ENCODE results near the gene DNTTIP2. TPM values are rescaled to one million over a fixed set of nuclear protein-coding genes. Genes with fewer than 3 reads are reported as not detected.

The DNTTIP2 gene
- total and polyA plus RNA-seq, 2 donors (not counting 3 experiments of a cell fraction or from before 2014, with no cell fraction given) = 8.0 to 53.7 TPM

GRCh38 chr1:93820554-93821422, 58.2 kb downstream of the DNTTIP2 start:
- BruUV-seq (replicated peaks) = no TSS peak
- Histone ChIP-seq H3K4me2 (ENCODE audit: insufficient read depth, low read length) (no peak overlapping the region), H3K79me2 (ENCODE audit: control insufficient read depth, insufficient read depth, low read length) (no peaks in the 10 kb centered on the region), H3K4me3 (replicated peaks in 1 of 3; ENCODE audit: insufficient read depth in 1 of 3, low read depth in 1 of 3, low read length in 3 of 3) (no peak overlapping the region), H3K4me1 (ENCODE audit: control insufficient read depth, extremely low read depth, insufficient read depth, low read length) (peaks cover 32% of the 10 kb centered on the region), H3K36me3 (ENCODE audit: control insufficient read depth in 2 of 2, extremely low read depth in 1 of 2, insufficient read depth in 2 of 2, low read length in 2 of 2) (no peaks in the 10 kb centered on the region), H3K27ac (ENCODE audit: insufficient read depth, low read depth, low read length) (peak overlapping the region; percentile 35), H4K20me1 (replicated peaks; ENCODE audit: control insufficient read depth, extremely low read depth, insufficient read depth, low read length) (no peaks in the 10 kb centered on the region), H3K27me3 (ENCODE audit: control insufficient read depth in 2 of 2, insufficient read depth in 2 of 2, low read length in 2 of 2) (no peaks in the 10 kb centered on the region), H3K9ac (replicated peaks; ENCODE audit: extremely low read depth, insufficient read depth, low read length) (no peak overlapping the region), H3K9me1 (replicated peaks; ENCODE audit: control insufficient read depth, extremely low read depth, insufficient read depth, low read length) (no peaks in the 10 kb centered on the region), H2AFZ (ENCODE audit: low read depth, low read length) (no peak overlapping the region), H3K9me3 (replicated peaks; ENCODE audit: control insufficient read depth, insufficient read depth, low read length) (no peaks in the 10 kb centered on the region)
- ChIA-PET CTCF (interaction anchor here (1.2 to 6.6 kb wide), 4 partner anchors 16 to 191 kb away, joined by 4 to 40 read pairs (median 4); no protein-coding TSS in a partner anchor), POLR2A (no interaction called here)
- TF ChIP-seq POLR2AphosphoS5 (IDR thresholded peaks at IDR 0.05; ENCODE audit: insufficient read depth, low read depth, low read length) = no peak
- intact Hi-C loops (cut with micrococcal nuclease) (no loop called here), dilution Hi-C loops (cut with MboI; ENCODE audit: extremely low pct_ligation_motif_present, low sequenced_read_pairs) (loop anchor here (25.0 kb wide), 1 partner anchor 158 kb away; no protein-coding TSS in a partner anchor)
- DNase-seq (ENCODE audit: low read depth, low spot score) (no peak), FAIRE-seq (no peak)

DNA sequence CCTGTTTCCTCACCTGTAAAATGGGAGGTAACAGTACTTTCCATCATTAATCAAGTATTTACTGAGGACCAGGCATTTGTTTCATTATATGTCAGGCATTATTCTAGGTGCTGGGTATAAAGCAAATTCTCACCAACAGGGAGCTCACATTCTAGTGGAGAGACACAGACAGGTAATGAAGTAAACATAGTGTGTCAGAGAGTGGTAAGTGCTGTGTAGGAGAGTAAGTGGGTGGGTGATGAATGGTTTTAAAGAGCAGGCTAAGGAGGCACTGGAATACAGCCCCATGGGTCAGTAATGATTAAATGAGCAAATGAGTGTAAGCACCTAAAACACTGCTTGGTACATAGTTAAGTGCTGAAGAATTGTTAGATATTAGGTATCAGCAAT, 60.4 kb downstream of the DNTTIP2 start:
- no peaks in the 10 kb centered on the region for H4K20me1 ChIP-seq (replicated peaks; ENCODE audit: control insufficient read depth, extremely low read depth, insufficient read depth, low read length)
- FAIRE-seq (no peak), DNase-seq (ENCODE audit: low read depth, low spot score) (no peak)
- no peaks in the 10 kb centered on the region for H3K9me3 ChIP-seq (replicated peaks; ENCODE audit: control insufficient read depth, insufficient read depth, low read length)
- dilution Hi-C loops (cut with MboI; ENCODE audit: extremely low pct_ligation_motif_present, low sequenced_read_pairs) = loop anchor here (25.0 kb wide), 1 partner anchor 156 kb away; no protein-coding TSS in a partner anchor
- CTCF ChIA-PET = interaction anchor here (1.0 to 8.8 kb wide), 3 partner anchors 23 to 189 kb away, joined by 4 to 490 read pairs (median 317); no protein-coding TSS in a partner anchor
- H2AFZ ChIP-seq (ENCODE audit: low read depth, low read length) = no peak overlapping the region
- H3K9ac ChIP-seq (replicated peaks; ENCODE audit: extremely low read depth, insufficient read depth, low read length) = no peak overlapping the region
- no peaks in the 10 kb centered on the region for H3K27me3 ChIP-seq (ENCODE audit: control insufficient read depth in 2 of 2, insufficient read depth in 2 of 2, low read length in 2 of 2)
- H3K36me3 ChIP-seq (ENCODE audit: control insufficient read depth in 2 of 2, extremely low read depth in 1 of 2, insufficient read depth in 2 of 2, low read length in 2 of 2) = no peaks in the 10 kb centered on the region
- no peaks in the 10 kb centered on the region for H3K9me1 ChIP-seq (replicated peaks; ENCODE audit: control insufficient read depth, extremely low read depth, insufficient read depth, low read length)
- no peak overlapping the region for H3K4me3 ChIP-seq (replicated peaks in 1 of 3; ENCODE audit: insufficient read depth in 1 of 3, low read depth in 1 of 3, low read length in 3 of 3)
- H3K27ac ChIP-seq (ENCODE audit: insufficient read depth, low read depth, low read length) = no peak overlapping the region
- no peak overlapping the region for H3K4me2 ChIP-seq (ENCODE audit: insufficient read depth, low read length)
- H3K4me1 ChIP-seq (ENCODE audit: control insufficient read depth, extremely low read depth, insufficient read depth, low read length) = peaks cover 41% of the 10 kb centered on the region
- POLR2A ChIA-PET = no interaction called here
- no TSS peak for BruUV-seq (replicated peaks)
- H3K79me2 ChIP-seq (ENCODE audit: control insufficient read depth, insufficient read depth, low read length) = no peaks in the 10 kb centered on the region
- intact Hi-C loops (cut with micrococcal nuclease) = no loop called here
- TF ChIP-seq FOS (IDR thresholded peaks at IDR 0.05; ENCODE audit: borderline replicate concordance, insufficient read depth, low read length) (no peak), POLR2AphosphoS5 (IDR thresholded peaks at IDR 0.05; ENCODE audit: insufficient read depth, low read depth, low read length) (no peak), JUN (IDR thresholded peaks at IDR 0.05; ENCODE audit: borderline replicate concordance, insufficient read depth, insufficient read length, low read depth) (no peak), MYC (IDR thresholded peaks at IDR 0.05; ENCODE audit: low read depth, low read length) (no peak), GATA2 (IDR thresholded peaks at IDR 0.05; ENCODE audit: insufficient read depth, insufficient read length, low read depth, low read length) (no peak), POLR2A (IDR thresholded peaks at IDR 0.05; ENCODE audit: low read depth, low read length) (no peak), EZH2 (IDR thresholded peaks at IDR 0.05; ENCODE audit: borderline replicate concordance, low read depth, low read length, severe bottlenecking) (no peak)
- TF ChIP-seq, protein P1, sequence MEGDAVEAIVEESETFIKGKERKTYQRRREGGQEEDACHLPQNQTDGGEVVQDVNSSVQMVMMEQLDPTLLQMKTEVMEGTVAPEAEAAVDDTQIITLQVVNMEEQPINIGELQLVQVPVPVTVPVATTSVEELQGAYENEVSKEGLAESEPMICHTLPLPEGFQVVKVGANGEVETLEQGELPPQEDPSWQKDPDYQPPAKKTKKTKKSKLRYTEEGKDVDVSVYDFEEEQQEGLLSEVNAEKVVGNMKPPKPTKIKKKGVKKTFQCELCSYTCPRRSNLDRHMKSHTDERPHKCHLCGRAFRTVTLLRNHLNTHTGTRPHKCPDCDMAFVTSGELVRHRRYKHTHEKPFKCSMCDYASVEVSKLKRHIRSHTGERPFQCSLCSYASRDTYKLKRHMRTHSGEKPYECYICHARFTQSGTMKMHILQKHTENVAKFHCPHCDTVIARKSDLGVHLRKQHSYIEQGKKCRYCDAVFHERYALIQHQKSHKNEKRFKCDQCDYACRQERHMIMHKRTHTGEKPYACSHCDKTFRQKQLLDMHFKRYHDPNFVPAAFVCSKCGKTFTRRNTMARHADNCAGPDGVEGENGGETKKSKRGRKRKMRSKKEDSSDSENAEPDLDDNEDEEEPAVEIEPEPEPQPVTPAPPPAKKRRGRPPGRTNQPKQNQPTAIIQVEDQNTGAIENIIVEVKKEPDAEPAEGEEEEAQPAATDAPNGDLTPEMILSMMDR (IDR thresholded peaks at IDR 0.05; ENCODE audit: extremely low read depth in 1 of 2, insufficient read depth in 1 of 2, low read depth in 1 of 2, low read length in 2 of 2) = no peak
- TF ChIP-seq, protein P2, sequence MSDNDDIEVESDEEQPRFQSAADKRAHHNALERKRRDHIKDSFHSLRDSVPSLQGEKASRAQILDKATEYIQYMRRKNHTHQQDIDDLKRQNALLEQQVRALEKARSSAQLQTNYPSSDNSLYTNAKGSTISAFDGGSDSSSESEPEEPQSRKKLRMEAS (IDR thresholded peaks at IDR 0.05; ENCODE audit: insufficient read depth, insufficient read length) = no peak
